ENCODE data around the gene RIOX2. TPM values are rescaled to one million over a fixed set of nuclear protein-coding genes. Genes with fewer than 3 reads are reported as not detected.
"Not testable (repeated sequence)": the region's sequence is repeated elsewhere in the genome, so short reads cannot be mapped to it uniquely, and the experiment has no call there.

Gene RIOX2
- total and polyA plus RNA-seq, 2 donors (not counting 1 experiment from before 2014, with no cell fraction given): 23.7 to 46.1 TPM

- no peaks in the 10 kb centered on the region for H3K27me3 ChIP-seq (ENCODE audit: control insufficient read depth, insufficient read depth, low read length)
- no peaks in the 10 kb centered on the region for H3K79me2 ChIP-seq (ENCODE audit: control insufficient read depth, insufficient read depth, low read length)
- no peak overlapping the region for H3K4me3 ChIP-seq (replicated peaks in 1 of 4; ENCODE audit: control extremely low read depth in 1 of 4, insufficient read depth in 1 of 4, low read depth in 3 of 4, low read length in 4 of 4)
- no peaks in the 10 kb centered on the region for H4K20me1 ChIP-seq (ENCODE audit: control insufficient read depth, extremely low read depth, insufficient read depth, low read length)
- TF ChIP-seq, protein P1, sequence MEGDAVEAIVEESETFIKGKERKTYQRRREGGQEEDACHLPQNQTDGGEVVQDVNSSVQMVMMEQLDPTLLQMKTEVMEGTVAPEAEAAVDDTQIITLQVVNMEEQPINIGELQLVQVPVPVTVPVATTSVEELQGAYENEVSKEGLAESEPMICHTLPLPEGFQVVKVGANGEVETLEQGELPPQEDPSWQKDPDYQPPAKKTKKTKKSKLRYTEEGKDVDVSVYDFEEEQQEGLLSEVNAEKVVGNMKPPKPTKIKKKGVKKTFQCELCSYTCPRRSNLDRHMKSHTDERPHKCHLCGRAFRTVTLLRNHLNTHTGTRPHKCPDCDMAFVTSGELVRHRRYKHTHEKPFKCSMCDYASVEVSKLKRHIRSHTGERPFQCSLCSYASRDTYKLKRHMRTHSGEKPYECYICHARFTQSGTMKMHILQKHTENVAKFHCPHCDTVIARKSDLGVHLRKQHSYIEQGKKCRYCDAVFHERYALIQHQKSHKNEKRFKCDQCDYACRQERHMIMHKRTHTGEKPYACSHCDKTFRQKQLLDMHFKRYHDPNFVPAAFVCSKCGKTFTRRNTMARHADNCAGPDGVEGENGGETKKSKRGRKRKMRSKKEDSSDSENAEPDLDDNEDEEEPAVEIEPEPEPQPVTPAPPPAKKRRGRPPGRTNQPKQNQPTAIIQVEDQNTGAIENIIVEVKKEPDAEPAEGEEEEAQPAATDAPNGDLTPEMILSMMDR (conservative IDR thresholded peaks at IDR 0.05 in 1 of 2, IDR thresholded peaks at IDR 0.05 in 1 of 2; ENCODE audit: low read depth in 1 of 2, low read length in 2 of 2): no peak
- TF ChIP-seq EZH2 (IDR thresholded peaks at IDR 0.05; ENCODE audit: low read length, missing control alignments): no peak
- H3K9me3 ChIP-seq (ENCODE audit: control insufficient read depth, insufficient read depth, low read depth, low read length): no peaks in the 10 kb centered on the region
- H3K27ac ChIP-seq (ENCODE audit: insufficient read depth, low read length): no peak overlapping the region
- H3K36me3 ChIP-seq (ENCODE audit: control insufficient read depth, insufficient read depth, low read length): no peaks in the 10 kb centered on the region
- no peak overlapping the region for H3K4me2 ChIP-seq (ENCODE audit: extremely low read depth, insufficient read depth, low read length)
- no peak for DNase-seq (ENCODE audit: low read depth in 2 of 2)
- no peak overlapping the region for H2AFZ ChIP-seq (ENCODE audit: low read length)
- peaks cover 4% of the 10 kb centered on the region for H3K4me1 ChIP-seq (ENCODE audit: control insufficient read depth, extremely low read depth, insufficient read depth, low read length)
- H3K9ac ChIP-seq (ENCODE audit: insufficient read depth, low read length): no peak overlapping the region
Observed at GRCh38 chr3:98014268-98014585, 42.0 kb upstream of the RIOX2 start.

DNA sequence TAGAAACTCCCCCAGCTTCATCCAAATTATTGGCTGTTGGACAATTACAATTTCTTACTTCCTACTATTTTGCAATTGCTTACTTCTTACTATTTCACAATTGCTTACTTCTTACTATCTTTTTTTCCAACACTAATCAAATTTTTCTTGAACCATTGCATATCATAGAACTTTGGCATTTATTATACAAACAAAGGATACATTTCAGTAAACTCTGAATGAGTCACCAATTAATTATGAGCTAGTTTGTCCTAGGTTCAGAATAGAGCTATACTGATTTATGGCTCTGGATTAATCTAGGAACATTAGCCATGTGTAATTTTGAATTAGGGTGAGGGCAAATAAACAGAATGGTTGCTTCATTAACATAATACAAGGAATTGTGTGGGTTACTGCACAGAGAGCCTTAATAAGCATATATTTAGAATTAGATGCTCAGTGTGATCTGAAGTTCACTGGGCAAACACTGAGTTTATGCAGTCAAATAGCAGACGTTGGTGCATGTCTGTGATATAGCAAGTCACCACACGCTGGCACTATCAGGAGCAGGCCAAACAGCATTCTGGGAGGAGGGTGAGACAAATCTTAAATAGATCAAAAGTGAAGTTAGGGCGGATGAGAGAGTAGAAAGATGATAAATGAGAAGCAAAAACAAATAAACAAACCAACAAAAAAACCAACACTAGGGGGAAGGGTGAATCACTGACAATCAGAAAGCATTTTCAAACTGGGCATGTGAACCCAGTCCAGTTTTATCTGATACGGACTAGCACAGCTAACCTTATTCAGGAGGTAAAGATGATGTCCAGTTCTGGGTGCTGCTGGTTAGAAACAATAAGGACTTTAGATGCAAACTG lies 41.4 kb upstream of the RIOX2 start:
- no peaks in the 10 kb centered on the region for H3K27me3 ChIP-seq (ENCODE audit: control insufficient read depth, insufficient read depth, low read length)
- peak overlapping the region; percentile 4 for H3K4me2 ChIP-seq (ENCODE audit: extremely low read depth, insufficient read depth, low read length)
- H3K4me3 ChIP-seq (replicated peaks in 1 of 4; ENCODE audit: control extremely low read depth in 1 of 4, insufficient read depth in 1 of 4, low read depth in 3 of 4, low read length in 4 of 4): no peak overlapping the region
- peaks cover 4% of the 10 kb centered on the region for H3K4me1 ChIP-seq (ENCODE audit: control insufficient read depth, extremely low read depth, insufficient read depth, low read length)
- H3K9ac ChIP-seq (ENCODE audit: insufficient read depth, low read length): no peak overlapping the region
- H2AFZ ChIP-seq (ENCODE audit: low read length): no peak overlapping the region
- TF ChIP-seq, protein P1 (conservative IDR thresholded peaks at IDR 0.05 in 1 of 2, IDR thresholded peaks at IDR 0.05 in 1 of 2; ENCODE audit: low read depth in 1 of 2, low read length in 2 of 2): peak in 1 of 2 donors; percentile 11
- no peak for TF ChIP-seq EZH2 (IDR thresholded peaks at IDR 0.05; ENCODE audit: low read length, missing control alignments)
- H3K79me2 ChIP-seq (ENCODE audit: control insufficient read depth, insufficient read depth, low read length): no peaks in the 10 kb centered on the region
- H3K9me3 ChIP-seq (ENCODE audit: control insufficient read depth, insufficient read depth, low read depth, low read length): no peaks in the 10 kb centered on the region
- H3K36me3 ChIP-seq (ENCODE audit: control insufficient read depth, insufficient read depth, low read length): no peaks in the 10 kb centered on the region
- DNase-seq (ENCODE audit: low read depth in 2 of 2): peak in 1 of 2 donors; percentile 79
- H3K27ac ChIP-seq (ENCODE audit: insufficient read depth, low read length): no peak overlapping the region
- no peaks in the 10 kb centered on the region for H4K20me1 ChIP-seq (ENCODE audit: control insufficient read depth, extremely low read depth, insufficient read depth, low read length)

GRCh38 chr3:98012979-98013378 lies 40.7 kb upstream of the RIOX2 start:
- H3K9ac ChIP-seq (ENCODE audit: insufficient read depth, low read length): no peak overlapping the region
- no peaks in the 10 kb centered on the region for H3K79me2 ChIP-seq (ENCODE audit: control insufficient read depth, insufficient read depth, low read length)
- H3K4me3 ChIP-seq (replicated peaks in 1 of 4; ENCODE audit: control extremely low read depth in 1 of 4, insufficient read depth in 1 of 4, low read depth in 3 of 4, low read length in 4 of 4): no peak overlapping the region
- no peak overlapping the region for H2AFZ ChIP-seq (ENCODE audit: low read length)
- DNase-seq (ENCODE audit: low read depth in 2 of 2): peak in 1 of 2 donors; percentile 88
- no peak for TF ChIP-seq EZH2 (IDR thresholded peaks at IDR 0.05; ENCODE audit: low read length, missing control alignments)
- TF ChIP-seq, protein P1 (conservative IDR thresholded peaks at IDR 0.05 in 1 of 2, IDR thresholded peaks at IDR 0.05 in 1 of 2; ENCODE audit: low read depth in 1 of 2, low read length in 2 of 2): no peak
- H3K36me3 ChIP-seq (ENCODE audit: control insufficient read depth, insufficient read depth, low read length): no peaks in the 10 kb centered on the region
- peaks cover 4% of the 10 kb centered on the region for H3K4me1 ChIP-seq (ENCODE audit: control insufficient read depth, extremely low read depth, insufficient read depth, low read length)
- no peak overlapping the region for H3K27ac ChIP-seq (ENCODE audit: insufficient read depth, low read length)
- no peaks in the 10 kb centered on the region for H4K20me1 ChIP-seq (ENCODE audit: control insufficient read depth, extremely low read depth, insufficient read depth, low read length)
- no peaks in the 10 kb centered on the region for H3K9me3 ChIP-seq (ENCODE audit: control insufficient read depth, insufficient read depth, low read depth, low read length)
- no peaks in the 10 kb centered on the region for H3K27me3 ChIP-seq (ENCODE audit: control insufficient read depth, insufficient read depth, low read length)
- H3K4me2 ChIP-seq (ENCODE audit: extremely low read depth, insufficient read depth, low read length): no peak overlapping the region

- not testable (repeated sequence) for DNase-seq (ENCODE audit: low read depth in 2 of 2); H3K9ac ChIP-seq (ENCODE audit: insufficient read depth, low read length); H3K9me3 ChIP-seq (ENCODE audit: control insufficient read depth, insufficient read depth, low read depth, low read length); H3K4me1 ChIP-seq (ENCODE audit: control insufficient read depth, extremely low read depth, insufficient read depth, low read length); H3K79me2 ChIP-seq (ENCODE audit: control insufficient read depth, insufficient read depth, low read length); H3K27me3 ChIP-seq (ENCODE audit: control insufficient read depth, insufficient read depth, low read length); H2AFZ ChIP-seq (ENCODE audit: low read length); H3K4me2 ChIP-seq (ENCODE audit: extremely low read depth, insufficient read depth, low read length); H3K4me3 ChIP-seq (replicated peaks in 1 of 4; ENCODE audit: control extremely low read depth in 1 of 4, insufficient read depth in 1 of 4, low read depth in 3 of 4, low read length in 4 of 4); H3K36me3 ChIP-seq (ENCODE audit: control insufficient read depth, insufficient read depth, low read length); H3K27ac ChIP-seq (ENCODE audit: insufficient read depth, low read length); H4K20me1 ChIP-seq (ENCODE audit: control insufficient read depth, extremely low read depth, insufficient read depth, low read length)
Observed at GRCh38 chr3:98010883-98011449, 38.7 kb upstream of the RIOX2 start.

All from fibroblast of lung (primary cell).